IMR-90 (cell line): ENCODE results near the gene TDG. TPM values are rescaled to one million over a fixed set of nuclear protein-coding genes. Genes with fewer than 3 reads are reported as not detected.

ENCODE experiments used
- ATAC-seq: fragments of 200-7000 bp; cut with Tn5 transposase; 2 replicates; pipeline ENCODE4 v1.9.1; 2020; ENCODE audit warnings: low read depth, mild to moderate bottlenecking, moderate library complexity
- BruUV-seq: library from RNA; stranded (reverse); fragments of 400-500 nt; replicated peaks from 2 replicates; lab custom pipeline; 2021; lab: Mats Ljungman, UMichigan
- CTCF ChIA-PET: fragments of 300-600 bp; formaldehyde crosslinking; extraction: SDS; loops from one replicate; lab custom pipeline; 2021; ENCODE audit warnings: antibody characterized with exemption; lab: Yijun Ruan, JAX
- POLR2A ChIA-PET: fragments of 300-600 bp; sonication (Branson Sonifier 250); formaldehyde crosslinking; loops from one replicate; lab custom pipeline; 2022; ENCODE audit warnings: antibody characterized with exemption; ENCODE audit not compliant: unreplicated experiment; lab: Charles Lee
- DNase-seq: peaks from one replicate; pipeline ENCODE4 v3.0.0; 2013
- H2AFZ ChIP-seq: replicated peaks from 2 replicates; pipeline ENCODE3; 2013; ENCODE audit warnings: low read length, mild to moderate bottlenecking; ENCODE audit not compliant: poor library complexity
- H2AK5ac ChIP-seq: 2 replicates; pipeline ENCODE4 v1.6.1; 2013; ENCODE audit warnings: low read depth, low read length, inconsistent platforms
- H2AK9ac ChIP-seq: replicated peaks from 2 replicates; pipeline ENCODE3; 2013; ENCODE audit warnings: mild to moderate bottlenecking, low read depth, low read length, moderate library complexity; ENCODE audit not compliant: poor library complexity
- H2BK120ac ChIP-seq: 2 replicates; pipeline ENCODE4 v1.6.1; 2013; ENCODE audit warnings: low read depth, low read length, inconsistent platforms
- H2BK15ac ChIP-seq: 3 replicates; pipeline ENCODE4 v1.6.1; 2013; ENCODE audit warnings: low read depth, low read length, inconsistent platforms
- H2BK20ac ChIP-seq: 2 replicates; pipeline ENCODE4 v1.6.1; 2013; ENCODE audit warnings: low read depth, mild to moderate bottlenecking, inconsistent platforms, low read length, moderate library complexity
- H2BK5ac ChIP-seq: 2 replicates; pipeline ENCODE4 v1.6.1; 2013; ENCODE audit warnings: mild to moderate bottlenecking, low read depth, low read length, inconsistent platforms; ENCODE audit not compliant: poor library complexity, severe bottlenecking
- H3K14ac ChIP-seq: replicated peaks from 2 replicates; pipeline ENCODE4 v1.6.1; 2013; ENCODE audit warnings: low read depth, low read length, inconsistent platforms
- H3K18ac ChIP-seq: 2 replicates; pipeline ENCODE4 v1.6.1; 2013; ENCODE audit warnings: low read depth, low read length, control low read depth
- H3K23ac ChIP-seq: 2 replicates; pipeline ENCODE4 v1.6.1; 2013; ENCODE audit warnings: low read depth, low read length, inconsistent platforms
- H3K27ac ChIP-seq: 2 replicates; pipeline ENCODE4 v1.5.1; 2013; ENCODE audit warnings: mild to moderate bottlenecking, control low read depth, low read length; ENCODE audit not compliant: insufficient read depth
- H3K27me3 ChIP-seq: 2 replicates; pipeline ENCODE4 v1.6.1; 2013; ENCODE audit warnings: low read length; ENCODE audit not compliant: control insufficient read depth, insufficient read depth
- H3K36me3 ChIP-seq: 2 replicates; pipeline ENCODE4 v1.6.1; 2013; ENCODE audit warnings: low read length, mixed read lengths; ENCODE audit not compliant: control insufficient read depth, insufficient read depth
- H3K4ac ChIP-seq: 2 replicates; pipeline ENCODE4 v1.6.1; 2013; ENCODE audit warnings: low read depth, low read length, inconsistent platforms
- H3K4me1 ChIP-seq: 2 replicates; pipeline ENCODE4 v1.6.1; 2013; ENCODE audit warnings: low read length, mixed read lengths; ENCODE audit not compliant: control insufficient read depth, insufficient read depth
- H3K4me2 ChIP-seq: 2 replicates; pipeline ENCODE4 v1.6.1; 2013; ENCODE audit warnings: low read depth, mild to moderate bottlenecking, control low read depth, low read length, moderate library complexity
- H3K4me3 ChIP-seq: 2 replicates; pipeline ENCODE4 v1.5.1; 2013; ENCODE audit warnings: low read depth, mild to moderate bottlenecking, control low read depth, low read length, moderate library complexity; ENCODE audit not compliant: insufficient read depth
- H3K56ac ChIP-seq: 2 replicates; pipeline ENCODE4 v1.6.1; 2013; ENCODE audit warnings: low read length, inconsistent platforms; ENCODE audit not compliant: insufficient read depth; ENCODE audit errors: extremely low read depth
- H3K79me1 ChIP-seq, 2 experiments: 2 replicates each; pipeline ENCODE4 v1.6.1; 2013; ENCODE audit warnings: low read length in 2 of 2, inconsistent platforms in 1 of 2, low read depth in 1 of 2
- H3K9ac ChIP-seq: 2 replicates; pipeline ENCODE4 v1.6.1; 2013; ENCODE audit warnings: low read depth, low read length, control low read depth
- H3K9me1 ChIP-seq: 2 replicates; pipeline ENCODE4 v1.6.1; 2013; ENCODE audit warnings: low read length, inconsistent platforms; ENCODE audit not compliant: insufficient read depth
- H3K9me3 ChIP-seq: 2 replicates; pipeline ENCODE4 v1.6.1; 2013; ENCODE audit warnings: low read length; ENCODE audit not compliant: control insufficient read depth, insufficient read depth
- H4K20me1 ChIP-seq: 2 replicates; pipeline ENCODE4 v1.6.1; 2013; ENCODE audit warnings: low read length, inconsistent platforms; ENCODE audit not compliant: insufficient read depth
- H4K5ac ChIP-seq: 2 replicates; pipeline ENCODE4 v1.6.1; 2013; ENCODE audit warnings: mild to moderate bottlenecking, low read depth, low read length, control low read depth
- H4K8ac ChIP-seq, 2 experiments: 2 replicates each; pipeline ENCODE4 v1.6.1; 2013; ENCODE audit warnings: low read depth in 2 of 2, low read length in 2 of 2, control low read depth in 1 of 2, inconsistent platforms in 1 of 2
- H4K91ac ChIP-seq: 2 replicates; pipeline ENCODE4 v1.6.1; 2013; ENCODE audit warnings: low read depth, low read length, inconsistent platforms; ENCODE audit not compliant: insufficient read depth
- BHLHE40 ChIP-seq: fragments of 150-350 bp; IDR thresholded peaks from 2 replicates; pipeline ENCODE4 v1.6.1; 2016; ENCODE audit warnings: mild to moderate bottlenecking, low read depth, low read length
- CEBPB ChIP-seq: IDR thresholded peaks from 2 replicates; pipeline ENCODE4 v1.6.1; 2012; ENCODE audit warnings: low read depth, low read length, improper control_type of control experiment
- CHD1 ChIP-seq: IDR thresholded peaks from 2 replicates; pipeline ENCODE4 v1.6.1; 2012; ENCODE audit warnings: low read depth, low read length, improper control_type of control experiment
- FOS ChIP-seq: fragments of 150-350 bp; IDR thresholded peaks from 2 replicates; pipeline ENCODE4 v1.6.1; 2016; ENCODE audit warnings: low read depth, low read length
- MAFK ChIP-seq: IDR thresholded peaks from 2 replicates; pipeline ENCODE4 v1.6.1; 2012; ENCODE audit warnings: low read depth, low read length, improper control_type of control experiment
- MAZ ChIP-seq: IDR thresholded peaks from 2 replicates; pipeline ENCODE4 v1.6.1; 2012; ENCODE audit warnings: low read depth, mild to moderate bottlenecking, low read length, improper control_type of control experiment, moderate library complexity, borderline replicate concordance
- MXI1 ChIP-seq: IDR thresholded peaks from 2 replicates; pipeline ENCODE4 v1.6.1; 2012; ENCODE audit warnings: low read depth, mild to moderate bottlenecking, low read length, moderate library complexity, borderline replicate concordance
- NFE2L2 ChIP-seq: fragments of 150-350 bp; IDR thresholded peaks from 2 replicates; pipeline ENCODE4 v1.6.1; 2016; ENCODE audit warnings: low read depth, mild to moderate bottlenecking, low read length
- POLR2A ChIP-seq: IDR thresholded peaks from 2 replicates; pipeline ENCODE4 v1.6.1; 2012; ENCODE audit warnings: mild to moderate bottlenecking, low read depth, low read length
- RAD21 ChIP-seq: IDR thresholded peaks from 2 replicates; pipeline ENCODE4 v1.6.1; 2012; ENCODE audit warnings: low read length, improper control_type of control experiment
- RCOR1 ChIP-seq: IDR thresholded peaks from 2 replicates; pipeline ENCODE4 v1.6.1; 2012; ENCODE audit warnings: mild to moderate bottlenecking, low read length, improper control_type of control experiment; ENCODE audit not compliant: insufficient replicate concordance
- RFX5 ChIP-seq: IDR thresholded peaks from 2 replicates; pipeline ENCODE4 v1.8.0; 2012; ENCODE audit warnings: low read depth, mild to moderate bottlenecking, low read length, moderate library complexity
- SMC3 ChIP-seq: fragments of 150-350 bp; IDR thresholded peaks from 2 replicates; pipeline ENCODE4 v1.6.1; 2016; ENCODE audit warnings: low read depth, mild to moderate bottlenecking, antibody characterized with exemption, low read length, moderate library complexity
- USF2 ChIP-seq: fragments of 150-350 bp; IDR thresholded peaks from 2 replicates; pipeline ENCODE4 v1.6.1; 2017; ENCODE audit warnings: mild to moderate bottlenecking, antibody characterized with exemption, low read length, low read depth
- WGBS, 2 experiments: methylation state at CpG; one replicate each; pipeline versions ENCODE4 v1.1.5 to v1.1.7; 2013; ENCODE audit warnings: missing lambda C conversion rate in 2 of 2; ENCODE audit not compliant: insufficient read length in 1 of 2; ENCODE audit errors: extremely low coverage in 2 of 2; 5-methylcytosine and 5-hydroxymethylcytosine counted together
- dilution Hi-C: fragments of 300-500 bp; cut with HindIII; formaldehyde crosslinking; loops from one replicate; pipeline ENCODE4 v1.14.3; 2018; ENCODE audit warnings: low sequenced_read_pairs; ENCODE audit not compliant: unreplicated experiment
- in situ Hi-C: fragments of 300-500 bp; cut with MboI; formaldehyde crosslinking; loops from 3 replicates; pipeline ENCODE4 v1.14.3; 2019; ENCODE audit warnings: low sequenced_read_pairs, inconsistent platforms, mixed read lengths
- intact Hi-C: fragments of 100-400 bp; cut with micrococcal nuclease; formaldehyde crosslinking; loops from 2 replicates; pipeline ENCODE4 v1.10.0; 2022
- polyA plus RNA-seq, 3 experiments: library from polyadenylated mRNA; depleted of rRNA; stranded (reverse); fragments of >200 nt; gene quantifications; 2 replicates each; pipeline ENCODE4 v1.2.3, GENCODE V29; 2012; ENCODE audit warnings: low replicate concordance in 1 of 3
- total RNA-seq: library from RNA; depleted of rRNA; stranded (reverse); fragments of >200 nt; gene quantifications from 2 replicates; pipeline ENCODE4 v1.2.3, GENCODE V29; 2012
- TF ChIP-seq, protein P1 (sequence below): conservative IDR thresholded peaks from 2 replicates; pipeline ENCODE4 v1.5.1; 2012; ENCODE audit warnings: mild to moderate bottlenecking, low read depth, low read length, improper control_type of control experiment
- TF ChIP-seq, protein P2 (sequence below): fragments of 150-350 bp; IDR thresholded peaks from 2 replicates; pipeline ENCODE4 v1.6.1; 2016; ENCODE audit warnings: low read depth, mild to moderate bottlenecking, low read length, moderate library complexity, borderline replicate concordance

Gene TDG
- total and polyA plus RNA-seq, 2 of the 4 experiments (the other 2 are of a cell fraction) = 14.0 to 14.7 TPM

DNA sequence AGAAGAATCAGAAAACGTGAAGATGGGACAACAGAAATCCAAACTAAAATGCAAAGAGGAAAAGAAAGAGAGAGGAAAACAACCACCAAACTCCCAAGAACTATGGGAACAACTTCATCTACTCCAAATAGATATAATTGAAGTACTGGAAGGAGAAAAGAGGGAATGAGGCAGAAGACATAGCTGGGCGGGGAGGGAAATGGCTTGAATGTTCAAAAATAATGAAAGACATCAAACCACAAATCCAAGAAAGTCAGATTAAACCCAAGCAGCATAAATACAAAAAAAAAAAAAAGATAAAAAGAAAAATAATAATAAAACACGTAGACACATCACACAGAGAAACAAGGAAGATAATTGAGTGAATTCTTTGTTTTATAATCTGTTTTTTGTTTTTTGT, 47.8 kb upstream of the TDG start:
- intact Hi-C loops = no loop called here
- no peak overlapping the region for H3K18ac ChIP-seq
- no peaks in the 10 kb centered on the region for H3K27me3 ChIP-seq
- CTCF ChIA-PET = no interaction called here
- in situ Hi-C loops = no loop called here
- H2AK9ac ChIP-seq = no peak overlapping the region
- H4K5ac ChIP-seq = no peak overlapping the region
- TF ChIP-seq MAZ (no peak), RCOR1 (no peak), CEBPB (no peak), BHLHE40 (no peak), MXI1 (no peak), RAD21 (no peak), SMC3 (no peak), RFX5 (no peak), POLR2A (no peak), USF2 (no peak), MAFK (no peak), FOS (no peak), NFE2L2 (no peak), CHD1 (no peak)
- TF ChIP-seq, protein P1, sequence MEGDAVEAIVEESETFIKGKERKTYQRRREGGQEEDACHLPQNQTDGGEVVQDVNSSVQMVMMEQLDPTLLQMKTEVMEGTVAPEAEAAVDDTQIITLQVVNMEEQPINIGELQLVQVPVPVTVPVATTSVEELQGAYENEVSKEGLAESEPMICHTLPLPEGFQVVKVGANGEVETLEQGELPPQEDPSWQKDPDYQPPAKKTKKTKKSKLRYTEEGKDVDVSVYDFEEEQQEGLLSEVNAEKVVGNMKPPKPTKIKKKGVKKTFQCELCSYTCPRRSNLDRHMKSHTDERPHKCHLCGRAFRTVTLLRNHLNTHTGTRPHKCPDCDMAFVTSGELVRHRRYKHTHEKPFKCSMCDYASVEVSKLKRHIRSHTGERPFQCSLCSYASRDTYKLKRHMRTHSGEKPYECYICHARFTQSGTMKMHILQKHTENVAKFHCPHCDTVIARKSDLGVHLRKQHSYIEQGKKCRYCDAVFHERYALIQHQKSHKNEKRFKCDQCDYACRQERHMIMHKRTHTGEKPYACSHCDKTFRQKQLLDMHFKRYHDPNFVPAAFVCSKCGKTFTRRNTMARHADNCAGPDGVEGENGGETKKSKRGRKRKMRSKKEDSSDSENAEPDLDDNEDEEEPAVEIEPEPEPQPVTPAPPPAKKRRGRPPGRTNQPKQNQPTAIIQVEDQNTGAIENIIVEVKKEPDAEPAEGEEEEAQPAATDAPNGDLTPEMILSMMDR = no peak
- TF ChIP-seq, protein P2, sequence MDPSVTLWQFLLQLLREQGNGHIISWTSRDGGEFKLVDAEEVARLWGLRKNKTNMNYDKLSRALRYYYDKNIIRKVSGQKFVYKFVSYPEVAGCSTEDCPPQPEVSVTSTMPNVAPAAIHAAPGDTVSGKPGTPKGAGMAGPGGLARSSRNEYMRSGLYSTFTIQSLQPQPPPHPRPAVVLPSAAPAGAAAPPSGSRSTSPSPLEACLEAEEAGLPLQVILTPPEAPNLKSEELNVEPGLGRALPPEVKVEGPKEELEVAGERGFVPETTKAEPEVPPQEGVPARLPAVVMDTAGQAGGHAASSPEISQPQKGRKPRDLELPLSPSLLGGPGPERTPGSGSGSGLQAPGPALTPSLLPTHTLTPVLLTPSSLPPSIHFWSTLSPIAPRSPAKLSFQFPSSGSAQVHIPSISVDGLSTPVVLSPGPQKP = no peak
- no peak overlapping the region for H2BK15ac ChIP-seq
- no peaks in the 10 kb centered on the region for H3K9me1 ChIP-seq
- H3K23ac ChIP-seq = no peak overlapping the region
- H2AFZ ChIP-seq = no peak overlapping the region
- no peak overlapping the region for H4K8ac ChIP-seq
- DNase-seq (no peak), ATAC-seq (no peak)
- no peak overlapping the region for H4K91ac ChIP-seq
- H3K4me2 ChIP-seq = no peak overlapping the region
- no peak overlapping the region for H3K9ac ChIP-seq
- no peak overlapping the region for H2BK5ac ChIP-seq
- H2BK20ac ChIP-seq = no peak overlapping the region
- H3K9me3 ChIP-seq = peaks cover 4% of the 10 kb centered on the region; the same call in 1 of the 2 replicates
- H3K4me1 ChIP-seq = peaks cover 2% of the 10 kb centered on the region; the same call in 1 of the 2 replicates
- no peak overlapping the region for H3K4me3 ChIP-seq
- no peak overlapping the region for H3K14ac ChIP-seq
- no TSS peak for BruUV-seq
- no peak overlapping the region for H2AK5ac ChIP-seq
- no peak overlapping the region for H3K27ac ChIP-seq
- H3K4ac ChIP-seq = no peak overlapping the region
- H3K36me3 ChIP-seq = no peaks in the 10 kb centered on the region
- H3K56ac ChIP-seq = no peak overlapping the region
- dilution Hi-C loops = no loop called here
- POLR2A ChIA-PET = no interaction called here
- no peak overlapping the region for H2BK120ac ChIP-seq
- WGBS, 2 experiments = no CpG with 5 or more reads among the region's 3 CpGs
- no peaks in the 10 kb centered on the region for H4K20me1 ChIP-seq
- no peaks in the 10 kb centered on the region for H3K79me1 ChIP-seq
